Sigmoid colon (tissue), 4 donors: ENCODE results near the gene KCNQ4.
A peak's percentile ranks its signal among the peaks of the same experiment; 100 is the strongest.

Experiments used
- CTCF ChIP-seq, 4 experiments: fragments of 450-650 bp in 3 of 4; fragments of 200-600 bp in 1 of 4; IDR thresholded peaks; one replicate each; pipeline ENCODE4 v1.5.1; 2016 to 2019; ENCODE audit warnings: antibody characterized with exemption in 4 of 4, mild to moderate bottlenecking in 3 of 4, moderate library complexity in 2 of 4
- EP300 ChIP-seq, 4 donors: sonication (generic); formaldehyde crosslinking; IDR thresholded peaks; one replicate each; pipeline ENCODE4 v1.6.1; 2017; ENCODE audit warnings: antibody characterized with exemption in 4 of 4
- POLR2A ChIP-seq, 2 donors: fragments of 450-650 bp; IDR thresholded peaks; one replicate each; pipeline ENCODE4 v1.6.1; 2016; ENCODE audit warnings: antibody characterized with exemption in 2 of 2, mild to moderate bottlenecking in 2 of 2, moderate library complexity in 2 of 2
- POLR2AphosphoS5 ChIP-seq, 4 donors: sonication (generic); formaldehyde crosslinking; IDR thresholded peaks; one replicate each; pipeline ENCODE4 v1.6.1; 2017; ENCODE audit warnings: antibody characterized with exemption in 4 of 4

- peak in 1 of 4 experiments; percentile 27 for TF ChIP-seq CTCF (IDR thresholded peaks at IDR 0.05)
- no peak for TF ChIP-seq EP300 (IDR thresholded peaks at IDR 0.05)
- TF ChIP-seq POLR2AphosphoS5 (IDR thresholded peaks at IDR 0.05): no peak
- no peak for TF ChIP-seq POLR2A (IDR thresholded peaks at IDR 0.05)
Observed at GRCh38 chr1:40769815-40770214, 13.8 kb upstream of the KCNQ4 start.
